B cell (primary cell): ENCODE data around the gene DCST2.

Source experiments
- CTCF ChIP-seq: fragments of 200-600 bp; IDR thresholded peaks from one replicate; pipeline ENCODE4 v1.8.0; 2022; ENCODE audit warnings: antibody characterized with exemption, mild to moderate bottlenecking
- EZH2 ChIP-seq: IDR thresholded peaks from 2 replicates; pipeline ENCODE4 v1.6.1; 2012; ENCODE audit warnings: borderline replicate concordance, low read depth, mild to moderate bottlenecking, moderate library complexity, low read length; ENCODE audit not compliant: insufficient read depth, poor library complexity, severe bottlenecking

GRCh38 chr1:155022927-155023236, 10.7 kb downstream of the DCST2 start:
- no peak for TF ChIP-seq CTCF
- no peak for TF ChIP-seq EZH2
